Measurements from ENCODE around the gene CACNA1C.

CACNA1C gene

DNA sequence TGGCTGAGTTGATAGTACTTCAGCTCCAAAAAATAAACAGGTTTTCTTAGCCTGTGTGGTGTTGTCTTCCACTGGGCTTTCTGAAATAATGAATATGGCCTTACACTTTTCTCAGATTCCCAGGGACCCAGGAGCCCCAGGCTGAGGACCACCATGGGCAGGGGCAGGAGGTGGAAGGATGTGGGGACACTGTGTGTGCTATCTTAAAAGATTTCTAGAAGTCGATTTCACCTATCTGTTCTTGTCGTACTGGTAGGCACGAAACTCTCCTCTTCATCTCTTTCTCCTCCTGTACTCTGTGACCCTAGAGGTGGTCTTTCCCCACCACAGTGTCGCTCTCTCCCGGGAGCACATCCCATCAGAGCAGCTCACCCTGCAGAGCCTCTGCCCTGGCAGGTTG is 634.3 kb downstream of the CACNA1C start:
- DNase-seq = no peak

- DNase-seq = no peak
Measured at GRCh38 chr12:2687726-2688125, 634.9 kb downstream of the CACNA1C start.

DNA sequence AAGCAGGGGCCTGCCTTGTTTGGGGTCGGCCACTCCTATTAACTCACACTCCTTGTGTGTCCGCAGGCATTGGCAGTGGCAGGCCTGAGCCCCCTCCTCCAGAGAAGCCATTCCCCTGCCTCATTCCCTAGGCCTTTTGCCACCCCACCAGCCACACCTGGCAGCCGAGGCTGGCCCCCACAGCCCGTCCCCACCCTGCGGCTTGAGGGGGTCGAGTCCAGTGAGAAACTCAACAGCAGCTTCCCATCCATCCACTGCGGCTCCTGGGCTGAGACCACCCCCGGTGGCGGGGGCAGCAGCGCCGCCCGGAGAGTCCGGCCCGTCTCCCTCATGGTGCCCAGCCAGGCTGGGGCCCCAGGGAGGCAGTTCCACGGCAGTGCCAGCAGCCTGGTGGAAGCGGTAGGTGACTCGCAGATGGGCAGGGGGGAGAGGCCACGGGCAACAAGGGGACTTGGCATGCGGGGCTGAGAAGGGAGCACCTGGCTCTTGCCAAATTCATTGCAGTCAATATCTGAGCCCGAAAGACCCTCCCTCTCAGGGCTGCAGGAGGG is 635.7 kb downstream of the CACNA1C start:
- DNase-seq = no peak

- DNase-seq = no peak
Measured at GRCh38 chr12:2689393-2689792, 636.6 kb downstream of the CACNA1C start.

DNA sequence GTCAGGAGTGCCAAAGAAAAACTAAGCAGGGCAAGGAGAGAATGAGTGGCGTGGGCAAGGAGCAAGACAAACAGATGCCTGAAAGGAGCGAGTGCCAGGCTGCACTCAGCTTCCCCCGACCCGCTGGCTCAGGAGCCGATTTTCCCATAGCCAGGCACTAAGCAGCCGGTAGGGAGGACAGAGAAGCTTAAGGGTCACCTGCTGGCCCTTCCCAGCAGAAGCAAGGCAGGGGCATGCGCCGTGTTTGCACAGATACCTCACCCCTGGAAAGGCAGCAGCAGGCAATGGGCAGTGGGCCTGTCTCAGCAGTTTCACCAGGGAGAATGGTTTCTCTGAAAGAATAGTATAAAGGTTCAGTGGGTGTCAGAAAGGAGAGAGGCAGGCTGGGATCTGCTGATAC is 637.1 kb downstream of the CACNA1C start:
- DNase-seq = no peak

- DNase-seq = no peak
Measured at GRCh38 chr12:2690348-2691005, 637.7 kb downstream of the CACNA1C start.

- peak; percentile 43 to 46 for DNase-seq
Measured at GRCh38 chr12:2691006-2691344, 638.2 kb downstream of the CACNA1C start.

DNA sequence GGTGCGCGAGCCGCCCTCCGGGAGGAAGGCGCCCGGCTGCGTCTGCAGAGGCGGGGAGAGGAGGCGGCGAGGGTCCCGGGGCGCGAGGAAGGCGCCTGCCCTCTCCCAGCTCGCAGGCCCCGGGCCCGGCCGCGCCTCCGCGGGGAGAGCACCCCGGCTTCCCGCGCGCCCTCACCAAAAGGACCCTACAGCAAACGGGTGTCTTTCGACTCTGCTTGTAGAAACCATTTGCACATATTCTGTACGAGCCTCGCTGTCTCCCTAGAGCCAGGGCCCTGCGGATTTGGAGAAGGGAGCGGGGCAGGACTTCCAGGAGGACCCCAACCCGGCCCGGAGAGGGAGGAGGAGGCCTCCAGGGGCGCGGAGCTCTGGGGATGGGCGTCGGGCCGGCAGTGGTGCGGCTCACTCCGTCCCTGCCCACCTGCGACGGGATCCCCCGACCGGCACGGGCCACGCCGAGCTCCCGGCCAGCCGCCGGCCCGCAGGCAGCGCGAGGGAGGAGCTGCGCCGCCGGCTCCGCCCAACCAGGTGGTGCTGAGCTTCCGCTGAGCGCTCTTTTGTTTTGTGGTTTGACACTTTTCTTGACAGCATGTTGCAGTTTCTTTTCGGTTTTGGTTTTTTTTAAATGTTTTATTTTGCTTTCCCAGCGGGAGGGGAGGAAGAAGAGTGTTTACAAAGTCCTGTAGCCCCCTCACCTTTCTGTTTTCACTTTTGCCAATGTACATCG is 638.7 kb downstream of the CACNA1C start:
- peak; percentile 23 to 38 for DNase-seq

- DNase-seq = no peak
Measured at GRCh38 chr12:2692080-2692479, 639.3 kb downstream of the CACNA1C start.

GRCh38 chr12:2693244-2693860 is 640.6 kb downstream of the CACNA1C start:
- no peak for DNase-seq

DNA sequence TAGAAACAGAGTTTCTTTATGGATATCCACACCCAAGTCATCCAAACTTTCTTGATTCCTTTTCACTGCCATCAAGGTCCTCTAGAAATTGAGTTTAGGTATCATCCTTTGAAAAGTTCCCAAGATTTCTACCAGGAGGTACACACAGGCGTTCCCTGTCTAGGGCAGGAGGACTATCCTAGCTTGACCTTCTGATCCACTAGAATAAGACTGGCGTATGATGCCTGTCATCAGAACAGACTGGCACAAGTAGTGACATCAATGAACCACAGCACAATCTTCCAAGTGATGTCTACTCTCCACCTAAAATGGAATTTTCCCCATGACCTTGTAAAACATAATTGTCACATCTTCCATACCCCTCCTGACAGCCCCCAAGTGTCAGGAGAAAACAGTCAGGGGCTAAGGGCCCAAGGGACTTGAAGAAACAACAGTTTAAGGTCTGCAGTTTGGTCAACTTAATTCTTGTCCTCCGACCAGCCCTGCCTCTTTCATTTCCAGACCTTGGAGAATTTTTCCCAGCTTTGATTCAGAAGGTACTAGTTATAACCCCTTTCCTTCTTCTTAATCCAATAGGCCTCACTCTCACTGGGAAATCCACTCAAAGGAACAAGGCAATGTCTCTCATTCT is 641.3 kb downstream of the CACNA1C start:
- no peak for DNase-seq

- no peak for DNase-seq
Measured at GRCh38 chr12:2696136-2696535, 643.3 kb downstream of the CACNA1C start.

- no peak for DNase-seq
Measured at GRCh38 chr12:2697057-2697800, 644.4 kb downstream of the CACNA1C start.

DNA sequence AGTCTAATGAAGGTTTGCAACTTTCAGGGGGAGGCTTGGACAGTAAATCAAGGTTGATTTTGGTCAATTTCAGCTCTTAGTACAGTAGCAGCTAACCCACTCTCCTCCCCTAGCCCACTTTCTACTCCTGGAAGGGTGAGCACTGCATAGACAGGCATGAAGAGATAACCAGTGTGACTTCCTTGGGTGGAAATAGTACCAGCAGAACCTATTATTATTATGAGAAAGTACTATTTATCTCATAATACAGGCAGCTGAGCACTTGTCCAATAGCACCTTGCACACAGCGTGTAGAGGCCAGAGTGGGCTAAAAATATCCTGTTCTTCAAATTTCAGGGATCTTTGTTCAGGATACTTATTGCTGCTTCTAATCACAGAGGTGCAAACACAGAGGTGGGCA is 645.8 kb downstream of the CACNA1C start:
- DNase-seq = no peak

DNA sequence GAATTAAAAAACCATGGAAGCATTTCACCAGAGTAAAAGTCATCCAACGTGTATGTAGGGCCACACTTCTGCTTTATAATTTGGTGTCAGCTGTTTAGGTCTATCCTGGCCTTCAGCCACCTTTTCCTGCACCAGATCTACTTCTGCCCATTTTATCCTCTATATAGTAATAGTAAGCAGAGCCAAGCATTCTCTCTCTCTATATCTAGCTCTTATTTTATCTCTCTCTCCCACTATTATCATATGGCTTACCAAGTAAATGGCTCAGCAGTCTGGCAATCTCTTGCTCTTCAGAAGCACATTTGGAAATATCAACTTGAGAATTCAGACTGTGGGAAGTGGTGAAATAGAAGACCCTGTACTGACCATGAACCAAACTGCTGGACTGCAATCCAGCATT is 657.9 kb downstream of the CACNA1C start:
- no peak for DNase-seq

DNA sequence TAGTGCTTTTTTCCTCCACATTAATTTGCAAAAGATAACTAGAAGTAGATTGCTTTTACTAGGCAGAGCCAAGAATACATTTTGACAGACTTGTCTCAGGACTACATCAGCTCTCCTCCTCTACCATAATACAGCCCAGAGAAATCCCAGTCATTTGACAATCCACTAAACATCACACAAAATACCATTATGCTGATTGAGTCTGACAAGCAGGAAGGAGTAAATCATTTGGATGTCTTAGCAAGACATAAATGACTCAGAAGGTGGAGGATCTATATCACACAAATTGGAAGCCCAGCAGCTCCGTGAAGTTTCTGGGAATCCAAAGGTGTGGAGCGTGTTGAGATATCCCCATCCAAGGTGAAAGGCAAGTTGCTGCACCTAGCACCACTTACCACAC is 666.6 kb downstream of the CACNA1C start:
- no peak for DNase-seq

- no peak for DNase-seq
Measured at GRCh38 chr12:2722806-2723205, 670.0 kb downstream of the CACNA1C start.

DNA sequence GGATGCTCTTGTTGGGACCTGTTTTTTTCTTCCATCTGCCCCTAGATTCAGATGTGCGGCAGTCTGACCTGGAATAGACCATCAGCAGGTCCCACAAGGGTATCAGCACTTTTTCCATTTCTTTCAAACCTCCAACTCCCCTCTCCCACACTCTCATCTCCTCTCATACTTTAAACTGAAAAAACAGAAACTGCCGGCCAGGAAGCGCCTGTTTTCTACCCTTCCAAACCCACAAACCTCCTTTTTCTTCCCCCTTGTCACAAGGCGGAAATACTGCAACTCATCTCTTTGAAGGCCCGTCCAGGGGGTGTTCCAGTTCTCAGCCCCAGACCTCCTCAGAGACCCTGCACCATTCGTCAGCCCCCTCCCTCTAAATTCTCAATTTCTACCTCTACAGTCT is 679.5 kb downstream of the CACNA1C start:
- no peak for DNase-seq

- DNase-seq = no peak
Measured at GRCh38 chr12:2733493-2734355, 680.9 kb downstream of the CACNA1C start.

DNA sequence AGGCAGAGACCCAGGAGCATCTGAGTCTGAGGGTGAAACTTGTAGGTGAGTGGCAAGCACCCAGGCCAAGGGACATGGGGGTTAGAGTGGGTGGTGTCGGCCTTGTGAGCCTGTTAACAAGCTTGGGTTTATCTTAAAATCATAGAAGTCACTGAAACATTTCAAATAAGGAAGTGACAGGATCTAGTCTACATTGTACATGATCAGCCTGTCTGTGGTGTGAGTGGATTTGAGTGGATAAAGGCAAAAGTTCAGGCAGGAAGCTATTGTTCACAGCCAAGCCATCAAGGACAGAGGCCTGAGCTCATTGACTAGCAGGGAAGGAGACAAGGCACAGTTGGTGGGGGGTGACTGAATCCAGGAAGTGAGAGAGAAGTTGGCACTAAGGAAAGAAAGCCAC is 682.6 kb downstream of the CACNA1C start:
- no peak for DNase-seq

DNA sequence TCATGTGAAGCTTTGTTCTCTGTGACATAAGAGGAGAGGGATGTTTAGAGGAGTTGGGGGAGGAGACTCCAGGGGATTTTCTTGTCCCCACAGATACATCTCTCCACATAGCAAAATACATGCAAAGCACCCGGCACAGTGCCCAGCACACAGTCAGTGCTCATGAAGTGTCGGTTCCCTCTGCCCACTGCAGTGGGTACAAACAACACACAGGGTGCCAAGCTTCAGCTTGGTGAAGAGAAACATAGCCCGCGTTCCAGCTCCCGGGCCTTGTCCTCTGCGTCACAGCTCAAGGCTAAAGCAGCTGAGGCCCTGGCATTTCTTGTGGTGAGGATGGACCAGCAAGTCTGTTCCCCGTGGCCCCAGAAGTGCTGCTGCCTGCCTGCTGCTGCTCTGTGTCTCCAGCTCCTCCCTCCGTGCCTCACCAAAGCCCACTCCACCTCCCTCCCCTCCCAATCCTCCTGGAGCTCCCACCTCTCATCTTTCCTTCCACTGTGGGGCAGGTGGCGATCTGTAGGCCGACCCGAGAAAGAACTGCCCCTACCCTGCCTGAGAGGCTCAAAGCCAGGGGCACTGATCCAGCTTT is 685.0 kb downstream of the CACNA1C start:
- DNase-seq = no peak

GRCh38 chr12:2739069-2739468 is 686.3 kb downstream of the CACNA1C start:
- no peak for DNase-seq

Measured in stimulated activated CD4-positive, alpha-beta T cell treated with anti-CD3 and anti-CD28 coated beads, Interleukin-2, amount 100 ng/mL, for 48 hours (primary cell).